Tibial nerve (tissue), 3 donors: ENCODE data around the gene MYH7.

Experiments
- CTCF ChIP-seq, 5 experiments: fragments of 200-600 bp in 3 of 5; fragments of 450-650 bp in 2 of 5; sonication (generic) in 3 of 5; IDR thresholded peaks; one replicate each; pipeline ENCODE4 v1.5.1; 2016 to 2019; ENCODE audit warnings: antibody characterized with exemption in 5 of 5, mild to moderate bottlenecking in 3 of 5, moderate library complexity in 2 of 5
- POLR2A ChIP-seq, 2 donors: fragments of 450-650 bp; IDR thresholded peaks; one replicate each; pipeline ENCODE4 v1.6.1; 2017; ENCODE audit warnings: antibody characterized with exemption in 2 of 2, mild to moderate bottlenecking in 2 of 2, moderate library complexity in 2 of 2

- TF ChIP-seq POLR2A (IDR thresholded peaks at IDR 0.05) (no peak), CTCF (IDR thresholded peaks at IDR 0.05) (no peak)
Measured at GRCh38 chr14:23380976-23381375, 54.5 kb downstream of the MYH7 start.
